ENCODE data around the gene XPNPEP1. TPM values are rescaled to one million over a fixed set of nuclear protein-coding genes. Genes with fewer than 3 reads are reported as not detected.

Gene XPNPEP1
- polyA plus RNA-seq, 4 donors: 76.6 to 138 (median 112) TPM

- Histone ChIP-seq H3K4me1 (ENCODE audit: control insufficient read depth in 3 of 3, insufficient read depth in 2 of 3, low read depth in 1 of 3, low read length in 2 of 3) (no peaks in the 10 kb centered on the region), H3K9me3 (ENCODE audit: control insufficient read depth in 2 of 2, insufficient read depth in 1 of 2, low read depth in 1 of 2, low read length in 1 of 2) (no peaks in the 10 kb centered on the region), H3K27me3 (ENCODE audit: control insufficient read depth in 3 of 3, insufficient read depth in 3 of 3, low read length in 3 of 3) (no peaks in the 10 kb centered on the region), H3K36me3 (ENCODE audit: control insufficient read depth in 3 of 3, insufficient read depth in 2 of 3, low read depth in 1 of 3, low read length in 3 of 3) (no peaks in the 10 kb centered on the region), H3K4me3 (ENCODE audit: low read depth in 1 of 3, low read length in 3 of 3) (no peak overlapping the region), H3K27ac (ENCODE audit: low read depth in 1 of 3, low read length in 2 of 3) (no peak overlapping the region)
- FAIRE-seq: no peak
- DNase-seq: no peak
- WGBS, 3 donors: 40 to 65% (median 51%) methylated on average over 4 of the region's 4 CpGs
Measured at GRCh38 chr10:109941236-109941862, 18.0 kb upstream of the XPNPEP1 start.

DNA sequence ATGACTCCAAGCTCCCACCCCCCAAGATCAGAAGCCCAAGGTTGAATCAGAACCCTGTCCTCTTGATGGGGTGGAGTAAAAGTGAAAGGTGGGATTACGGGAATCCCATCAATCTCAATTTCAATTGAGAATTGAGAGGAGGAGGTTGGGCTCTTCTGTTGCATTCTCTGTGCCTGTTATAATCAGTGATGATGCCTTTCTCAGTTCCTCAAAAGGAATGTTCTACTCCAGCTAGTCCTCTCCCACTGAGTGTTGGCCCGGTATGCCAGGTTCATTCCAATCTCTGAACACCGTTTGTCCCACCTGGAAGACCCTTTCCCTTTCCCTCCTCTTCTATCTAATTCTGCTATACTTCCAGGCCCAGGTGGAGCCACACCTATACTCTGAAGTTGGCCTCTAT lies 17.2 kb upstream of the XPNPEP1 start:
- 92 to 93% (median 93%) methylated on average over 3 of the region's 3 CpGs for WGBS, 3 donors
- DNase-seq (no peak), FAIRE-seq (no peak)
- Histone ChIP-seq H3K9me3 (ENCODE audit: control insufficient read depth in 2 of 2, insufficient read depth in 1 of 2, low read depth in 1 of 2, low read length in 1 of 2) (no peaks in the 10 kb centered on the region), H3K27me3 (ENCODE audit: control insufficient read depth in 3 of 3, insufficient read depth in 3 of 3, low read length in 3 of 3) (no peaks in the 10 kb centered on the region), H3K27ac (ENCODE audit: low read depth in 1 of 3, low read length in 2 of 3) (no peak overlapping the region), H3K4me3 (ENCODE audit: low read depth in 1 of 3, low read length in 3 of 3) (no peak overlapping the region), H3K4me1 (ENCODE audit: control insufficient read depth in 3 of 3, insufficient read depth in 2 of 3, low read depth in 1 of 3, low read length in 2 of 3) (no peaks in the 10 kb centered on the region), H3K36me3 (ENCODE audit: control insufficient read depth in 3 of 3, insufficient read depth in 2 of 3, low read depth in 1 of 3, low read length in 3 of 3) (no peaks in the 10 kb centered on the region)

GRCh38 chr10:109940117-109940516 lies 16.8 kb upstream of the XPNPEP1 start:
- 41 to 74% (median 64%) methylated on average over 1 of the region's 1 CpG for WGBS, 3 donors
- DNase-seq (no peak), FAIRE-seq (no peak)
- Histone ChIP-seq H3K4me3 (ENCODE audit: low read depth in 1 of 3, low read length in 3 of 3) (no peak overlapping the region), H3K27ac (ENCODE audit: low read depth in 1 of 3, low read length in 2 of 3) (no peak overlapping the region), H3K27me3 (ENCODE audit: control insufficient read depth in 3 of 3, insufficient read depth in 3 of 3, low read length in 3 of 3) (no peaks in the 10 kb centered on the region), H3K36me3 (ENCODE audit: control insufficient read depth in 3 of 3, insufficient read depth in 2 of 3, low read depth in 1 of 3, low read length in 3 of 3) (no peaks in the 10 kb centered on the region), H3K9me3 (ENCODE audit: control insufficient read depth in 2 of 2, insufficient read depth in 1 of 2, low read depth in 1 of 2, low read length in 1 of 2) (no peaks in the 10 kb centered on the region), H3K4me1 (ENCODE audit: control insufficient read depth in 3 of 3, insufficient read depth in 2 of 3, low read depth in 1 of 3, low read length in 2 of 3) (no peaks in the 10 kb centered on the region)

DNA sequence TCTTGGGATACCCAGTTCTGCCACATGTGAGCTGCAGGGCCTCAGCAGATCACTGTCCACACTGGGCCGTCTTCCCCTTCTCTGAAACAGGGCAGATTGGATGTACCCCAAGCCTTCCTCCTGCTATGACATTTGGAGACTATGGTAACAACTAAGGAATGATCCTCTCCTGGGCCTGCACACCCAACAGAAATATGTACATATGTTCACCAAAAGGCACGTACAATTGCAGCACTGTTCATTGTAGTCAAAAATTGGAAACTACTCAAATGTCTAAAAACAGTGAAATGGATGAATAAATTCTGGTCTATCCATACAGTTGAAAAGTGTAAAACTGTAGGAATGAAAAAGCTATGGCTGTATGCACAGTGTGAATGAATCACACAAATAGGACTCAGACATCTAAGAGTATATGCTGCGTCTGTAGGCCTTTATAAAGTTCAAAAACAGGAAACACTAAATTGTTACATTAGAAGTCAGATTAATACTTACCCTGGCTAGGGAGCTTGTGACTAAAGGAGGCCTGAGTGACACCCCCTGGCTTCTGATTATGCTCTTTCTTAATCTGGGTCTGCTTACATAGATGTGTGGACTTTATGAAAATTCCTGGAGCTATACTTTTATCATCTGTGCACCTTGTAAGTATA lies 16.1 kb upstream of the XPNPEP1 start:
- Histone ChIP-seq H3K36me3 (ENCODE audit: control insufficient read depth in 3 of 3, insufficient read depth in 2 of 3, low read depth in 1 of 3, low read length in 3 of 3) (no peaks in the 10 kb centered on the region), H3K4me1 (ENCODE audit: control insufficient read depth in 3 of 3, insufficient read depth in 2 of 3, low read depth in 1 of 3, low read length in 2 of 3) (no peaks in the 10 kb centered on the region), H3K9me3 (ENCODE audit: control insufficient read depth in 2 of 2, insufficient read depth in 1 of 2, low read depth in 1 of 2, low read length in 1 of 2) (no peaks in the 10 kb centered on the region), H3K27me3 (ENCODE audit: control insufficient read depth in 3 of 3, insufficient read depth in 3 of 3, low read length in 3 of 3) (no peaks in the 10 kb centered on the region), H3K4me3 (ENCODE audit: low read depth in 1 of 3, low read length in 3 of 3) (no peak overlapping the region), H3K27ac (ENCODE audit: low read depth in 1 of 3, low read length in 2 of 3) (no peak overlapping the region)
- WGBS, 3 donors: 80 to 94% (median 92%) methylated on average over 3 of the region's 3 CpGs
- DNase-seq (no peak), FAIRE-seq (no peak)

GRCh38 chr10:109937460-109938065 lies 14.3 kb upstream of the XPNPEP1 start:
- Histone ChIP-seq H3K27ac (ENCODE audit: low read depth in 1 of 3, low read length in 2 of 3) (no peak overlapping the region), H3K9me3 (ENCODE audit: control insufficient read depth in 2 of 2, insufficient read depth in 1 of 2, low read depth in 1 of 2, low read length in 1 of 2) (no peaks in the 10 kb centered on the region), H3K4me3 (ENCODE audit: low read depth in 1 of 3, low read length in 3 of 3) (no peak overlapping the region), H3K27me3 (ENCODE audit: control insufficient read depth in 3 of 3, insufficient read depth in 3 of 3, low read length in 3 of 3) (no peaks in the 10 kb centered on the region), H3K4me1 (ENCODE audit: control insufficient read depth in 3 of 3, insufficient read depth in 2 of 3, low read depth in 1 of 3, low read length in 2 of 3) (no peaks in the 10 kb centered on the region), H3K36me3 (ENCODE audit: control insufficient read depth in 3 of 3, insufficient read depth in 2 of 3, low read depth in 1 of 3, low read length in 3 of 3) (no peaks in the 10 kb centered on the region)
- DNase-seq: no peak
- no peak for FAIRE-seq
- WGBS, 3 donors: 88 to 94% (median 91%) methylated on average over 6 of the region's 6 CpGs

DNA sequence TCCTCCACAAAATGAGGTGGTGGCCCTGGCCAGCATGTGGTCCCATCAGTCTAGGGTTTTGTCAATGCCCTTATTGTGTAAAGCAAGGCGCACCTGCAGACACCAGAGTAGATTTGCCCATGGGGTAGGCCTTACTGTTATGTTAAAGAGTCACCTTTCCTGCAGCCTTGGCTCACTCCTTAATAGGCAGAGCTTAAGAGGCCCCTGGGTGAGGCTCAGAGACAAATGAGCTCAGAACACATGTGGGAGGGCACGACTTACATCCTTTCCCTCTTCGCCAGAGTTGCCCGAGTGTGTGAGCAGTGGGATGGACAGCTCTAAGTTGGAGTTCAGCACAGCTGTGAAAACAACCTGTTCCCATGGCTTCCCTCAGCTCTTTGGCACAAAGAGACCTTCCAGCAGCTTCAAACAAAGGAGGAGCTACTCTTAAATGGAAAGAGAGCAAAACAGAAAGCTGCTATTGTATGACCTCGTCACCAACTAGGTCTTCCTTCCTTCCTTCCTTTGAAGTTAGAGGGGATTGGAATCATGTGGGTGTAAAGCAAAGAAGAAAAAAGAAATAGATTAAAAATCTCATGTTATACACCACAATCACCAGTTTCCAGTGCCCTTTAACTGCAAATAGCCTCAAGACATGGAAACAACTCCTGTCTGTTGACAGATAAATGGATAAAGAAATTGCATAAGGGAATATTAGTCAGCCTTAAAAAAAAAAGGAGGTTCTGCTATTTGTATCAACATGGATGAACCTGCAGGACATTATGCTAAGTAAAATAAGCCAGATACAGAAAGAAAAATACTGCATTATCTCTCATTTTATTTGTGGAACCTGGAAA lies 11.9 kb upstream of the XPNPEP1 start:
- Histone ChIP-seq H3K9me3 (ENCODE audit: control insufficient read depth in 2 of 2, insufficient read depth in 1 of 2, low read depth in 1 of 2, low read length in 1 of 2) (no peaks in the 10 kb centered on the region), H3K27ac (ENCODE audit: low read depth in 1 of 3, low read length in 2 of 3) (peak overlapping the region in 1 of 3 donors; percentile 59), H3K4me3 (ENCODE audit: low read depth in 1 of 3, low read length in 3 of 3) (no peak overlapping the region), H3K27me3 (ENCODE audit: control insufficient read depth in 3 of 3, insufficient read depth in 3 of 3, low read length in 3 of 3) (no peaks in the 10 kb centered on the region), H3K4me1 (ENCODE audit: control insufficient read depth in 3 of 3, insufficient read depth in 2 of 3, low read depth in 1 of 3, low read length in 2 of 3) (no peaks in the 10 kb centered on the region), H3K36me3 (ENCODE audit: control insufficient read depth in 3 of 3, insufficient read depth in 2 of 3, low read depth in 1 of 3, low read length in 3 of 3) (no peaks in the 10 kb centered on the region)
- 58 to 68% (median 63%) methylated on average over 5 of the region's 5 CpGs for WGBS, 3 donors
- FAIRE-seq: no peak
- no peak for DNase-seq

GRCh38 chr10:109933984-109934565 lies 10.8 kb upstream of the XPNPEP1 start:
- FAIRE-seq (no peak), DNase-seq (peak in 1 of 2 donors; percentile 52)
- 67 to 94% (median 79%) methylated on average over 5 of the region's 5 CpGs for WGBS, 3 donors
- Histone ChIP-seq H3K27me3 (ENCODE audit: control insufficient read depth in 3 of 3, insufficient read depth in 3 of 3, low read length in 3 of 3) (no peaks in the 10 kb centered on the region), H3K36me3 (ENCODE audit: control insufficient read depth in 3 of 3, insufficient read depth in 2 of 3, low read depth in 1 of 3, low read length in 3 of 3) (no peaks in the 10 kb centered on the region), H3K27ac (ENCODE audit: low read depth in 1 of 3, low read length in 2 of 3) (peak overlapping the region in 1 of 3 donors; percentile 3), H3K9me3 (ENCODE audit: control insufficient read depth in 2 of 2, insufficient read depth in 1 of 2, low read depth in 1 of 2, low read length in 1 of 2) (no peaks in the 10 kb centered on the region), H3K4me1 (ENCODE audit: control insufficient read depth in 3 of 3, insufficient read depth in 2 of 3, low read depth in 1 of 3, low read length in 2 of 3) (no peaks in the 10 kb centered on the region), H3K4me3 (ENCODE audit: low read depth in 1 of 3, low read length in 3 of 3) (no peak overlapping the region)

DNA sequence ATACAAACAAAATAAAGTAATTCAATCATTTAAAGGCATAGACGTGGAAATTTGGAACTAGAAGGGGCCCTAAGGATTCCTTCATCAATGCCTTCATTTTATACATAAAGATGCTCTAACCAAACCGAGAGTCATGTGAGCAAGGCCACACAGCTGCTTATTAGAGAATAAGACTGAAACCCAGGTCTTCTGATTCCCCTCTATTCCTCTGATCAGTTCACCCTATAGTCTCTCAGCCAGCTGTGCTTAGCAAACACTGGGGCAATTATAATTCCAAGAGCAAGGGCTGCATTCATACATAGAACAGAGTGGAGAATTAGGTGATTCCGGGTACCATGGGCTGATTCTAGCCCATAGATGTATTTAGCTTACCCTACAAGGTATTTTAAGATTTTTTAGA lies 9.7 kb upstream of the XPNPEP1 start:
- Histone ChIP-seq H3K27me3 (ENCODE audit: control insufficient read depth in 3 of 3, insufficient read depth in 3 of 3, low read length in 3 of 3) (no peaks in the 10 kb centered on the region), H3K4me1 (ENCODE audit: control insufficient read depth in 3 of 3, insufficient read depth in 2 of 3, low read depth in 1 of 3, low read length in 2 of 3) (no peaks in the 10 kb centered on the region), H3K27ac (ENCODE audit: low read depth in 1 of 3, low read length in 2 of 3) (no peak overlapping the region), H3K9me3 (ENCODE audit: control insufficient read depth in 2 of 2, insufficient read depth in 1 of 2, low read depth in 1 of 2, low read length in 1 of 2) (no peaks in the 10 kb centered on the region), H3K36me3 (ENCODE audit: control insufficient read depth in 3 of 3, insufficient read depth in 2 of 3, low read depth in 1 of 3, low read length in 3 of 3) (no peaks in the 10 kb centered on the region), H3K4me3 (ENCODE audit: low read depth in 1 of 3, low read length in 3 of 3) (no peak overlapping the region)
- DNase-seq (no peak), FAIRE-seq (no peak)
- 87 to 92% (median 90%) methylated on average over 3 of the region's 3 CpGs for WGBS, 3 donors
